Ovary (tissue), 3 donors: ENCODE measurements around the gene NID1.

Experiments used
- CTCF ChIP-seq, 3 donors: fragments of 450-650 bp in 2 of 3; fragments of 200-600 bp in 1 of 3; IDR thresholded peaks; one replicate each; pipeline versions ENCODE4 v1.5.1 to v1.8.0; 2016 to 2022; ENCODE audit warnings: antibody characterized with exemption in 3 of 3, mild to moderate bottlenecking in 1 of 3
- EP300 ChIP-seq: sonication (generic); formaldehyde crosslinking; IDR thresholded peaks from one replicate; pipeline ENCODE4 v1.6.1; 2017; ENCODE audit warnings: antibody characterized with exemption
- POLR2A ChIP-seq: fragments of 450-650 bp; IDR thresholded peaks from one replicate; pipeline ENCODE4 v1.6.1; 2017; ENCODE audit warnings: antibody characterized with exemption, mild to moderate bottlenecking, moderate library complexity
- donor health status: DM: no; HTN: no; CAD: no.

DNA sequence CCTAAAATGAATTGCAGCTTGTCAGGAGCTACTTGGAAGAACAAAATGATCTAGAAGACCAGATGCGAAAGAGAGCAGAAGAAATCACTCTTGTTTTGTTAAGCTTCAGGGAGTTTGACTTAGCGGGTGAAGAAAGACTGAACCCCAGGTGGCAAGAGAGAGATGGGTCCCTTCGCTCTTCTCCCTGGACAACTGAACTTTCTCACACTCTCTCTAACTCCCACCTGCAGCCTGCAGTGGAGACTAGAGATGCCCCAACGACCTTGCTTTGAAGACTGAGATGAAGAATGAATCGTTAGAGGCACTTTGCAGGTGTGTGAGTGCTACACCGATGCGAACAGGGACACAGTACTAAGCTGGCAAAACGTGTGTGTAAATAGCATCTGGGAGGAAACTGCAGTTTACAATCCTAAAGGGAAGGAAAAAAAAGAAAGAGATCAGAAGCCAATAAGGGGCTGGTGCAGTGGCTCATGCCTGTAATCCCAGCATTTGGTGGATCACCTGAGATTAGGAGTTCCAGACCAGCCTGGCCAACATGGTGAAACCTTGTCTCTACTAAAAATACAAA is 133.6 kb downstream of the NID1 start:
- TF ChIP-seq POLR2A (no peak), CTCF (IDR thresholded peaks at IDR 0.05) (no peak), EP300 (no peak)
